ENCODE data around the gene DNM2. TPM values are rescaled to one million over a fixed set of nuclear protein-coding genes. Genes with fewer than 3 reads are reported as not detected.

Gene DNM2
- total and polyA plus RNA-seq, 10 of the 15 experiments (the other 5 are each of a cell fraction or from before 2014, with no cell fraction given): 1.2 to 146 (median 68.9) TPM

DNA sequence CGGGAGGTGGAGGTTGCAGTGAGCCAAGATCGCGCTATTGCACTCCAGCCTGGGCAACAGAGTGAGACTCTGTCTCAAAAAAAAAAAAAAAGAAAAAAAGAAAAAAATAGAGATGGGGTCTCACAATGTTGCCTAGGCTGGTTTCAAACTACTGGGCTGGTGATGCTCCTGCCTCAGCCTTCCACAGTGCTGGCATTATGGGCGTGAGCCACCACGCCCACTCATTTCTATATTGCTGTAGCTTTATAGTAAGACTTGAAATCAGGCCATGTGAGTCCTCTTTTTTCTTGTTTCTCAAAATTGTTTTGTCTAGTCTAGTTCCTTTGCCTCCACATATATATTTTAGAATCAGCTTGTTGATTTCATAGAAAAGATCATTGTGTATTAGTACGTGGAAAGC is 18.3 kb downstream of the DNM2 start:
- H3K9me3 ChIP-seq (replicated peaks; ENCODE audit: control insufficient read depth, insufficient read depth, low read length): no peaks in the 10 kb centered on the region; the same call in 1 of the 3 replicates
- H3K27ac ChIP-seq (ENCODE audit: control insufficient read depth, insufficient read depth): no peak overlapping the region
- intact Hi-C loops (cut with micrococcal nuclease; ENCODE audit: unreplicated experiment) (no loop called here), in situ Hi-C loops (cut with MboI) (no loop called here)
- no peak overlapping the region for H3K4me2 ChIP-seq (ENCODE audit: control insufficient read depth, insufficient read depth)
- WGBS (ENCODE audit: insufficient coverage, insufficient replicate concordance, low lambda C conversion rate, missing lambda C conversion rate): 95% methylated on average over 6 of the region's 6 CpGs
- CTCF ChIA-PET: interaction anchor here (0.8 to 3.2 kb wide), 2 partner anchors 19 to 128 kb away, joined by 3 to 9 read pairs; partner anchors contain the start of gene DNM2
- SMC1A ChIA-PET (ENCODE audit: uncharacterized antibody, unreplicated experiment): interaction anchor here (1.3 kb wide), 1 partner anchor 19 kb away, joined by 3 read pairs; no protein-coding TSS in a partner anchor
- BruUV-seq (replicated peaks): no TSS peak
- FAIRE-seq (no peak), DNase-seq (ENCODE audit: low read depth, low spot score) (no peak), ATAC-seq (no peak)
- H3K27me3 ChIP-seq (replicated peaks in 1 of 2; ENCODE audit: control insufficient read depth in 2 of 2, insufficient read depth in 2 of 2, low read length in 1 of 2): no peaks in the 10 kb centered on the region
- TF ChIP-seq, protein P1, sequence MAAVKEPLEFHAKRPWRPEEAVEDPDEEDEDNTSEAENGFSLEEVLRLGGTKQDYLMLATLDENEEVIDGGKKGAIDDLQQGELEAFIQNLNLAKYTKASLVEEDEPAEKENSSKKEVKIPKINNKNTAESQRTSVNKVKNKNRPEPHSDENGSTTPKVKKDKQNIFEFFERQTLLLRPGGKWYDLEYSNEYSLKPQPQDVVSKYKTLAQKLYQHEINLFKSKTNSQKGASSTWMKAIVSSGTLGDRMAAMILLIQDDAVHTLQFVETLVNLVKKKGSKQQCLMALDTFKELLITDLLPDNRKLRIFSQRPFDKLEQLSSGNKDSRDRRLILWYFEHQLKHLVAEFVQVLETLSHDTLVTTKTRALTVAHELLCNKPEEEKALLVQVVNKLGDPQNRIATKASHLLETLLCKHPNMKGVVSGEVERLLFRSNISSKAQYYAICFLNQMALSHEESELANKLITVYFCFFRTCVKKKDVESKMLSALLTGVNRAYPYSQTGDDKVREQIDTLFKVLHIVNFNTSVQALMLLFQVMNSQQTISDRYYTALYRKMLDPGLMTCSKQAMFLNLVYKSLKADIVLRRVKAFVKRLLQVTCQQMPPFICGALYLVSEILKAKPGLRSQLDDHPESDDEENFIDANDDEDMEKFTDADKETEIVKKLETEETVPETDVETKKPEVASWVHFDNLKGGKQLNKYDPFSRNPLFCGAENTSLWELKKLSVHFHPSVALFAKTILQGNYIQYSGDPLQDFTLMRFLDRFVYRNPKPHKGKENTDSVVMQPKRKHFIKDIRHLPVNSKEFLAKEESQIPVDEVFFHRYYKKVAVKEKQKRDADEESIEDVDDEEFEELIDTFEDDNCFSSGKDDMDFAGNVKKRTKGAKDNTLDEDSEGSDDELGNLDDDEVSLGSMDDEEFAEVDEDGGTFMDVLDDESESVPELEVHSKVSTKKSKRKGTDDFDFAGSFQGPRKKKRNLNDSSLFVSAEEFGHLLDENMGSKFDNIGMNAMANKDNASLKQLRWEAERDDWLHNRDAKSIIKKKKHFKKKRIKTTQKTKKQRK (IDR thresholded peaks at IDR 0.05; ENCODE audit: low read depth, low read length): no peak
- no peak for TF ChIP-seq RAD21 (IDR thresholded peaks at IDR 0.05; ENCODE audit: insufficient read depth, low read depth, low read length)
- TF ChIP-seq, protein P2, sequence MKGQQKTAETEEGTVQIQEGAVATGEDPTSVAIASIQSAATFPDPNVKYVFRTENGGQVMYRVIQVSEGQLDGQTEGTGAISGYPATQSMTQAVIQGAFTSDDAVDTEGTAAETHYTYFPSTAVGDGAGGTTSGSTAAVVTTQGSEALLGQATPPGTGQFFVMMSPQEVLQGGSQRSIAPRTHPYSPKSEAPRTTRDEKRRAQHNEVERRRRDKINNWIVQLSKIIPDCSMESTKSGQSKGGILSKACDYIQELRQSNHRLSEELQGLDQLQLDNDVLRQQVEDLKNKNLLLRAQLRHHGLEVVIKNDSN (IDR thresholded peaks at IDR 0.05; ENCODE audit: borderline replicate concordance, extremely low read length, insufficient read depth, low read depth, low read length): no peak
- TF ChIP-seq HDAC2 (IDR thresholded peaks at IDR 0.05): no peak
- H3K36me3 ChIP-seq (ENCODE audit: control insufficient read depth in 2 of 2, insufficient read depth in 2 of 2, low read length in 1 of 2): peaks cover 0 to 2% of the 10 kb centered on the region in 2 experiments; a peak in 3 of 4 replicates
- H2AFZ ChIP-seq (ENCODE audit: control insufficient read depth, low read depth, low read length): no peak overlapping the region
- H3K4me3 ChIP-seq: no peak overlapping the region
- no peak overlapping the region for H3K9ac ChIP-seq (ENCODE audit: control insufficient read depth, insufficient read depth, low read length)
- no peaks in the 10 kb centered on the region for H4K20me1 ChIP-seq (ENCODE audit: control insufficient read depth, insufficient read depth)
- H3K4me1 ChIP-seq (ENCODE audit: control insufficient read depth, insufficient read depth, low read length): peaks cover 23% of the 10 kb centered on the region
- POLR2A ChIA-PET: interaction anchor here (0.5 to 0.6 kb wide), 3 partner anchors 132 to 226 kb away, joined by 3 to 4 read pairs (median 3); no protein-coding TSS in a partner anchor
- RAD21 ChIA-PET (ENCODE audit: unreplicated experiment): interaction anchor here (0.6 to 1.4 kb wide), 2 partner anchors 19 to 21 kb away, joined by 4 read pairs; partner anchors contain the start of gene DNM2
- H3K79me2 ChIP-seq (ENCODE audit: control insufficient read depth, insufficient read depth, low read length): peaks cover 70% of the 10 kb centered on the region
